Middle frontal gyrus (tissue), 1 donor: ENCODE data around the gene RTN1.

ENCODE experiments used
- DNase-seq: peaks from one replicate; pipeline ENCODE4 v3.0.0-alpha.2; 2015; ENCODE audit warnings: low spot score; ENCODE audit errors: extremely low spot score

The RTN1 gene

GRCh38 chr14:59633486-59633885 is 237.1 kb downstream of the RTN1 start:
- DNase-seq: no peak

DNA sequence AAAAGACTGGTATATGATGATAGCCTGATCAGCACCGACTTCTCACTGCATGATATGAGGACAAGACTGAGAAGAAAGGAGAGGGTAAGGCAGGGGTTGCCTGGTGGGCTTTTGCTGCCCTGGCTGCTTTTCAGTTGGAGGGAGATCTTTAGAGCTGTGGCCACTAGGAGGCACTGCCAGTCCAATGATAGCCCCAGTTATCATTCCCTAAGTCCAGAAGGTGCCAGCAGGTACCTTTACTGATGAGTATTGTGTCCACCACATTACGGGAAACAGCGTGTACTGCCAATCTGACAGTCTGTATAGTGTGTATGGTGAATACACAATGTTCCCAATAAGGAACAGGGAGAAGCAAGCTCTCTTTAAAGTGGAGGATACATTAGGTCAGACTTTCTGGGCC is 238.2 kb downstream of the RTN1 start:
- DNase-seq: no peak

GRCh38 chr14:59631237-59631636 is 239.3 kb downstream of the RTN1 start:
- no peak for DNase-seq

- peak; percentile 37 for DNase-seq
Observed at GRCh38 chr14:59630288-59630963, 240.2 kb downstream of the RTN1 start.

- no peak for DNase-seq
Observed at GRCh38 chr14:59629444-59630287, 240.9 kb downstream of the RTN1 start.

DNA sequence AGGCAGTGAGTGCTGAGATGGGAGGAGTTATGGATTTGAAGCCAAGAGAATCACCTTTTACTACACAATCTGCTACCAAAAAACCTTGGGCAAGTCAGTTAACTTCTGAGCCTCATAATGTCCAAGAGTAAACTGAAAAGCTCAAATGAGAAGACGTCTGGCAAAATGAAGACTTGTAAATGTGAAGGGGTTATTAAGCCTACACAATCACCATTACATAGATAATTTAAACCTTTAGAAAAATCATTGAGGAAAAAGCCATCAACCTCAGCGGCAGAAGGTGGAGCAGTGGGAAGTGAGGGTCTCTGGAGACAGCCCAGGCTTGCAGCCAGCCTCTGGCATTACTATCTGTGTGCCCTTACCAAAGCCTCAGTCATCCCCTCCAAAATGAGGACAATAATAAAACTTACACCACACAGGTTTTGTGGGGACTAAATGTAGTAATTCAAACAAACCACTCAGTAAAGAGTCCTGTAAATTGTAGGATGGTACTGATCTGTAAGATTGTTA is 243.5 kb downstream of the RTN1 start:
- DNase-seq: no peak

DNA sequence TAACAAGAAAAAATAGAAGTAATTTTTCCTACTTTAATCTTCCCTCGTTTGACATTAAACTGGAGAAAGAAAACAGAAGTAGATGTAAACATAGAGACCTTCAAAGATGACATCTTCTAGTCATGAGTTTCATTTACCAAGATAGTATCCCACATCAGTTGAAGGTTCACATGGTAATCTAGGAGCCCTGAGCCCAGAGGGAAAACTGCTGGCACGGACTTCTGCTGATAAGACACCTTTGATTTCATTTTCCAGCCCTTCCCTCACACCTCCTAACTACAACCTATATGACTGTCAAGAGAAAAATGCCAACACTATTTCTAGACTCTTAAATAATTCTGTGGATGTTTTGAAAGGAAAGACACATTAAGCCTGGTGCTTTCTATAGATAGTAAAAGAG is 247.9 kb downstream of the RTN1 start:
- DNase-seq: no peak

DNA sequence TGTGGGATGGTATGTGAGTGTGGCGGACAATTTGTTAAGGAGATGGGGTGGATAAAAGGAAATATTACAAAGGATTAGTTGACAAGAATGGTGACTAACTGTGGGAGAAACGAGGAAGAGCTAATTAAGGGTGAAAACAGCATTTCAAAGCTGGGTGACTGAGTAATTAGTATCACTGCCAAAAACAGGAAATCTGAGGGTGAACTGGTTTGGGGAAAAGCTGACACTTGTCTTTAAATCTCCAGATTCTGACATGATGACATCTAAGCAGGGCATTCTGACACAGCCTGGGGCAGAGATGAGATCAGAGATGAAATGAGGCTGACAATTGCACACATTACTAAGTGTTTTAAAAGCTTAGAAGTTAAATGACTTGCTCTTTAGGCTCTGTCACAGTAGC is 251.5 kb downstream of the RTN1 start:
- DNase-seq: no peak

GRCh38 chr14:59601056-59601455 is 269.5 kb downstream of the RTN1 start:
- DNase-seq: no peak

DNA sequence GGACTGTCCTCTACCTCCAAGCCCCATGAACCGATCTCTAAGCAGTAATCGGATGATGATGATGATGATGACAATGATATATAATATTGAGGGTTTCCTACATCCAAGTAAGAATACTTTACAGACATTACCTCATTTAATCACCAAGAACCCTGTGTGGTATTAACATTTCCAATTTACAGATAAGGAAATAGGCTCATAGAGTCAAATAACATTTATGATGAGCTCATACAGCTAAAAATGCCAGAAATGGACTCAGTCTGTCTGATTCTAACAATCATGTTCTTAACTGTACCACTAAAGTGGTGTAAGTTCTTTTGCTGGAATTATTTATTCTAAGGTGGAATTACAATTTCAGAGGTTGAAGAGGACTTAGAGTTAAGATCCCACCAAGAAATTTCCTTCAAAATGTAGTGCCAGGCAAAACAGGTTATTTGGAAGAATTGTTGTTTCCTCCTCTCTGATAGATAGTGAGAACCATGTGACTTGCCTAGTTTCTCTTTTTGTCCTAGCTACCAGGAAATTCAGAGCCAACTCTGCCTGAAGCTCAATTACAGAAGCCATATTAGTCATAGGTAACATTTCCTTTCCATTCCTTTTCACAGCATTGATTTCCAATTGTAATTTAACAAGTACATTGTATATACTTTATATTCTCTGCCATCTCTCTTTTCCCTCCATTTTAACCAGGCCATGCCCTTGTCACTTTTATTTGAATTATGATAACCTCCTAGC is 270.2 kb downstream of the RTN1 start:
- no peak for DNase-seq

DNA sequence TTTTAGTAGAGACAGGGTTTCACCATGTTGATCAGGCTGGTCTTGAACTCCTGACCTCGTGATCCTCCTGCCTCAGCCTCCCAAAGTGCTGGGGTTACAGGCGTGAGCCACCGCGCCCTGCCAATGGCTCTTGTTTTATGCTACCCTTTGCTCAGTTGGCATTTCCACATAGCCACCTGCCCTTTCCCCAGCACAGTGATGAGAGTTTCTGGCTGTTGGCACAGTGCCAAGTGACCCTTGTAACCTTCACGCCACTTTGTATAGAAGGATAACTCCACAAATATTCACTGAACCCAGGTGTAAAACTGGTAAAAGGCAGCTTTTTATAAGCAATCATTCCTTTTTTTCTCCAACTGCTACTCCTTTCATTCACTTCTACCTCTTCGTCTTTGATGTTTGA is 275.5 kb downstream of the RTN1 start:
- no peak for DNase-seq

GRCh38 chr14:59591641-59592370 is 278.8 kb downstream of the RTN1 start:
- DNase-seq: no peak

DNA sequence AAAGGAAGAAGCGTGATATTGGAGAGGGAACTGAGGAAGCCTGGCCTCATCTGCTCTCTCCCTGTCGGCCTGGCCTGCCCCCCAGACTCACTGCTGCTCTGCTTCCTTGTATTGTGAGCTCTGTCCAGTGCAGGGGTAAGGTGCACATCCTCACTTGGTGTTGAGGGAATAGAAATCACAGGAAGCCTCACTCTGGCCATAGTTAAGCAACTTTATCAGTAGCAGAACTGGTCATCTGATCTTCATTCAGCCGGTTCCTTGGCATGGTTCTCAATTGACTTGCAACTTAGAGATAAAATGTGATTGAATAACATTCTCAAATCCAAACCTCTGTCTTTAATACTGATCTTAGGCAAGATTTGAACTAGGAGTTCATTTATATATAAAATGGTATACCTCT is 282.5 kb downstream of the RTN1 start:
- no peak for DNase-seq

DNA sequence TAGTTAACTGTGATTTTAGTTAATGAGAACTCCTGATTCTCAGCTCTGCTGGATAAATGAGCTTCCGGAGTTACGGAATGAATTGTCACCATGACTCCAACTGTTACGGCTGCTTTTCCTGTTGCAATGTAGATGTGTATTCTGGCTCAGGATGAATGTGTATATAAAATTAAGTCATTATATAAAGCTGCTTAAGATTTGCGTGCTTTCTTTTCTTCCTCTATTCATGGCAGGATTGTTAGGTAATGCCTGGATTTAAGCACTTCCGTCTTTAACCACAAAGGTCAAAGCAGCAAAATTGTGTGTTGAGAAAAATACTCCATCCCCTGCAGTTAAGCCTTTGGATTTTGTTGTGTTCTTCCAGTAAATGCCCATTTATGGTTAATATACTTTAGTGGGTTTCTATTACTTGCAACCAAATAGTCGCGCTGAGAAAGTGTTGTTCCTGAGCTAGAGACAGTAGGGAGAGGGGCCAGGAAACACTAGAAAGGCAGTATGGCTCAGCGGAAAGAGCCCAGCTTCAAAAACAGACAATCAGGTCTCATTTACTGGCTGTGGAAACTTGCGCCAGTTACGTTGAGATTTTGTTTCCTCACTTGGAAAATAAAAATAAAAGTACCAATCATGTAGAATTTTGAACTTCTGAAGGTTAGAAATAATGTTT is 284.6 kb downstream of the RTN1 start:
- no peak for DNase-seq

GRCh38 chr14:59583755-59584154 is 286.8 kb downstream of the RTN1 start:
- no peak for DNase-seq

DNA sequence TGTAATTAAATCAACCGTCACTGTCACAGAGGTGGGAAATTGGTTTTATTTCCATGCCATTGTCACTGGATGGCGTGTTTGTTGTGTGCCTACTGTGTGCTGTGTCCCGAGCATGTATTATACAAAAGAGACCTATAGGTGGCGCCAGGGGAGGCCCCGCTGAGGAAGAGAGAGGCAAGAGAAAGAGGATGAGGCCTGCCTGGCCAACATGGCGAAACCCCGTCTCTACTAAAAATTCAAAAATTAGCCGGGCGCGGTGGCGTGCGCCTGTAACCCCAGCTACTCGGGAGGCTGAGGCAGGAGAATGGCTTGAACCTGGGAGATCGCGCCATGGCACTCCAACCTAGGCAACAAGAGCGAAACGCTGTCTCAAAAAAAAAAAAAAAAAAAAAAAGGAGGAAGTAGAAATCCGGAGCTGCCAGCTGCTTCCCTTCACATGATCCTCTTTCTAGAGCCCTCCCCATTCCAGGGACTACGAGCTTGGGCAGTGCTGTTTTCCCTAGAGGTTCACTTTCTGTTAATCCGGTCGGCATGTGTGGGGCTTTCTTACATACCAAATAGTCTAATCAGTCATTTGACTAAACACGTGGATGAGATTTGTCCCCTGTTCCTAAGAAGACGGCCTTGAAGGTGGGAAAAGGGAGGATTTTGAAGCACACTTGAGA is 287.6 kb downstream of the RTN1 start:
- no peak for DNase-seq

- no peak for DNase-seq
Observed at GRCh38 chr14:59582161-59582560, 288.4 kb downstream of the RTN1 start.

DNA sequence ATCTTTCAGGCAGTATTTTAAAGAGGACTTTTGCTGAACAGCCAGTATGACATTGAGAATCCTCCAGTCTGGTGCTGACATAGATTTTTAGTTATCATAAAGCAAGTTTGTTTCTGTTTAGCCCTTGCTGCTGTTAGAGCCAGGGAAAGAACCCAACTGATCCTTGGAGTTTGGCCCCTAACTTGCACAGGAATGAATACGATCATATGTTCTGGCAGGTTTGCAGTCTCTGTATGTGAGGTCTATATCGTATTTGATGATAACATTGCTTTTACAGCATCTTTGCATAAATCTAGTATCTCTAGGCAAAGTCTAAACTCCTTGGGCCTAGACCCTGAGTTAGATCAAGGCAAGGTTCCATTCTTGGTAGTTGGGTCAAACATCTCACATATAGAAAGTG is 289.7 kb downstream of the RTN1 start:
- no peak for DNase-seq

DNA sequence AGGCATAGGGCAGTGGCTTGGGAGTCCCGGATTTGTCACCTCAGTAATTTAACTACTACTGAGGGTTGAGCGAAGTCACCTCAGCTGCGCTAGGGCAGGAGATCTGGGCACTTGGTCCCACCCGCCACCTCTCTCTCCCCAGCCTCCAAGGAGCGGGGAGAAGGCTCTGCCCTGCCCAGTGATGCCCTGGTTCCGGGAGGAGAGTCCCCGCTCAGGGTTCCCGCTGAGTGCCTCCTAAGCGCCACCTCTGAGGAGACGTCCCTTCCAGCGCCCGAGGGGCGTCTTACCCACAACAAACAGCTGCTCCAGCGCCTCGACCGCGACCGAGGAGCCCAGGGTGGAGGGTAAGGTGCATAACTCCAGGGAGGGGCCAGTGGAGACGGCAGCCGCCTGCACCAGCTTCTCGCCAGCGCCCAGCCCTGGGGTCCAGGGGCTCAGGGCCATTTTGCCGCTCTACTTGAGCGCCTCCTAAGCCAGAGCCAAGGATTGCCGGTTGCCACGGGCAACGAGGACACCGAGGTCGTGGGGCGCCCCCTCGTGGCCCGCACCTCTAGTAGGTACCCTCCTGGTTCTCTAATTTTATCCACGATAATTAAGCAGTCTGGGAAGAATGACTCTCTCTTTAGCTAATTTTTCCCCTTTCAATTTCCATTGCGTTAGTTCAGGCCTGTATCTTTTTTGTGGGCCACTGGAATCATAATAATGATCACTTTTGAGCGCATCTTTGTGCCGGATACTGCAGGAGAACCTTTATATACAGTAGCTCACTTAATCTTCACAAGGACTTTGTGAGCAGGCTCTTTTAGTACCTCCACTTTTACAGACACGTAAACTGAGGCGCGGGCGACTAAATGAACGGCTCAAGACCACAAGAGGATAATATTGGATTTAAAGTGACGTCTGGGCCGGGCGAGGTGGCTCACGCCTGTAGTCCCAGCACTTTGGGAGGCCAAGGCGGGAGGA is 294.0 kb downstream of the RTN1 start, which contains the start of gene CCDC175:
Gene CCDC175 (minus strand): TSS at position 481 of the 963 bp plus-strand sequence. CDS start 37 bp downstream, at position 444.
- DNase-seq: peak; percentile 62
